Astrocyte of the cerebellum (primary cell): ENCODE data around the gene VPS41.

ENCODE experiments used
- DNase-seq: peaks from one replicate; pipeline ENCODE4 v3.0.0-alpha.2; 2011; ENCODE audit warnings: low read depth
- H3K4me3 ChIP-seq: 2 replicates; pipeline ENCODE4 v1.5.1; 2011; ENCODE audit warnings: mild to moderate bottlenecking, low read depth, low read length, moderate library complexity
- in situ Hi-C: cut with HindIII; loops from 2 replicates; pipeline ENCODE4 v1.10.0; 2017; ENCODE audit warnings: low sequenced_read_pairs
- TF ChIP-seq, protein P1 (sequence below): IDR thresholded peaks from 2 replicates; pipeline ENCODE4 v1.5.1; 2012; ENCODE audit warnings: low read length, low read depth, moderate library complexity, mild to moderate bottlenecking; ENCODE audit errors: missing control alignments

The VPS41 gene

DNA sequence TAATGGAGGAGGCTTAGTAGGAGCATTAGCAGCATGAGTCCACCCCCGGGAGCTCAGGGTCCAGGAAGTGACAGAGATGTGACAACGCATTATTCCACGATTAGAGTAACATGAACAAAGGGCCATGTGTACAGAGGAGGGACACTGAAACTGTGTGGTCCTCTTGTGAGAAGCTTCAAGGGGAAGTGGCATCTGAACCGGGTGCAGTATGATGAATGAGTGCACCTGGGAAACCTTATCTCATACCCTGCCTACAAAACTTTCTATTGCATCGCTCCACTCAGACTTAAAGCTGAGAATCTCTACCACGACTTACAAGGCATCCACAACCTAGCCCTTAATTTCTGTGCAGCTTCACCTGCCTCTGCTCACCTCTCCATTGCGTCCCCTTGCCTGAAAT lies 162.6 kb downstream of the VPS41 start:
- DNase-seq, result no peak
- TF ChIP-seq, protein P1, sequence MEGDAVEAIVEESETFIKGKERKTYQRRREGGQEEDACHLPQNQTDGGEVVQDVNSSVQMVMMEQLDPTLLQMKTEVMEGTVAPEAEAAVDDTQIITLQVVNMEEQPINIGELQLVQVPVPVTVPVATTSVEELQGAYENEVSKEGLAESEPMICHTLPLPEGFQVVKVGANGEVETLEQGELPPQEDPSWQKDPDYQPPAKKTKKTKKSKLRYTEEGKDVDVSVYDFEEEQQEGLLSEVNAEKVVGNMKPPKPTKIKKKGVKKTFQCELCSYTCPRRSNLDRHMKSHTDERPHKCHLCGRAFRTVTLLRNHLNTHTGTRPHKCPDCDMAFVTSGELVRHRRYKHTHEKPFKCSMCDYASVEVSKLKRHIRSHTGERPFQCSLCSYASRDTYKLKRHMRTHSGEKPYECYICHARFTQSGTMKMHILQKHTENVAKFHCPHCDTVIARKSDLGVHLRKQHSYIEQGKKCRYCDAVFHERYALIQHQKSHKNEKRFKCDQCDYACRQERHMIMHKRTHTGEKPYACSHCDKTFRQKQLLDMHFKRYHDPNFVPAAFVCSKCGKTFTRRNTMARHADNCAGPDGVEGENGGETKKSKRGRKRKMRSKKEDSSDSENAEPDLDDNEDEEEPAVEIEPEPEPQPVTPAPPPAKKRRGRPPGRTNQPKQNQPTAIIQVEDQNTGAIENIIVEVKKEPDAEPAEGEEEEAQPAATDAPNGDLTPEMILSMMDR, result no peak
- in situ Hi-C loops, result no loop called here
- no peak overlapping the region for H3K4me3 ChIP-seq

DNA sequence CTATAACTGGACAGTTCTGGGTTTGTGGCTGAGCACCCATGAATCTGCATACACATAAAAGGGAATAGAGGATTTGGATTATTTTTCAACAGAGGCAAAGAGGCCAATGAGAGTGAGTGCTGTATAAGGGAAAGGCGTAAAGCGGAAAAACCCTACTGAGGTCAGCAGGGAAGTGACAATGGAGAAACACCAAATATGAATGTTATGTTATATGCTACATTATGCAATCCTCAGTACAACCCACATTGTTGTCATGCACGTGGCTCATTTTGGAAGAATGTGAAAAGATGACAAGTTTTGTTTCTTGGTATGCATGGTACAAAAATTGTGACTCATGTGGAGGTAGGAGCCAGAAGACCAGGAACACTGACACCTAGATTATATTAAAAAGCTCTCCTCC lies 164.2 kb downstream of the VPS41 start:
- no peak overlapping the region for H3K4me3 ChIP-seq
- TF ChIP-seq, protein P1, result no peak
- in situ Hi-C loops, result no loop called here
- DNase-seq, result peak; percentile 42

DNA sequence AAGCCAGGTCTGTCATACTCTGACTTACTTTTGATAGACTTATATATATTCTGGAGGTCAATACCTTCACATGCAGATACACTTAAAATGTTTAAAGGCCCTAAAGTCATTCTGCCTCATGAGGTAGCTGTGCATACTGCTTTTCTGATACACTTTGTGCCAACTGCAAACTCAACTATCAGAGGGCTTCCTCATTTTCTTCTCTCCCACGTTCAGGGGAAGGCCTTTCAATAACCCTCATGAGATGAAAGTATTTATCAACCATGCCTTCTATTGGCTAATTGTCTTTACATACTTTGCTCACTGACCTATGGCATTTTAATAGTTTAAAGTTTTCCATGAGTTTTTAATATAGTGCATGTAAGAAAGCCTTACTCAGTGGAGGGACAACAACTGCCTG lies 165.1 kb downstream of the VPS41 start:
- in situ Hi-C loops, result no loop called here
- no peak overlapping the region for H3K4me3 ChIP-seq
- DNase-seq, result no peak
- TF ChIP-seq, protein P1, result no peak

DNA sequence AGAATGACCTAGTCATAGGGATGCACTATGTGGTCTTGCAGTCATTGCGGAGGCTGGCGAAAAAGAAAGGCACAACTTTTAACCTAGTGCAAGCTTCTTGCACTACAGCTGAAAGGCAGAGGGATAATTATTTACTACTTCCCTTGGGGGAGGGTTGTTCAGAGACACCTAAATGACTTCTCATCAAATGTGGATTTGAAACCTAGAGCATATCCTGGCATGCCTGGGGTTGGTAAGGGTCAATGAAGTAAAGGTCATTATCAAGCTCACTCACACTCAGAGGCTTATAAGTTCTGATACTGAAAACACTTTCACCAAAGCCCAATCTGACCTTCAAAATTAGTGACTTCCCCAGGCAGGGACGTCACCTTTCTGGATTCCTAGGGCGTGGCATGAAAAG lies 168.9 kb downstream of the VPS41 start:
- in situ Hi-C loops, result no loop called here
- no peak overlapping the region for H3K4me3 ChIP-seq
- TF ChIP-seq, protein P1, result no peak
- no peak for DNase-seq

DNA sequence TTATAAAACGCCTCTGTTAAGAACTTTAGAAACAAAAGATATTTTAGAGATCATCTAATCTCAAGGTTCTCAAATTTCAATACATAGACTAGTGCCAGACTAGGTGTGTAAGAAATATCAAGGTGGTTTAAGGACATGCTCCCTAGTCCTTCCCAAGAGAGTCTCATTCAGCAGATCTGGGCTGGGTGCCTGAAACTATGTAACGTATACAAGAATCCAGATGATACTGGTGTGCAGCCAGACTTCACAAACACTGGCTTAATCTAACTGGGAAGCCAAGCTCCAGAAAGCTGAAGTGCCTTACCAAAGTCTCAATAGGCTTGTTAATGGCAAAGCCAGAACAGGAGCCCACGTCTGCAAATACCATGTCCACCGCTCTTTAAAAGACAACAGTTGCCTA lies 172.9 kb downstream of the VPS41 start:
- TF ChIP-seq, protein P1, result no peak
- in situ Hi-C loops, result no loop called here
- no peak overlapping the region for H3K4me3 ChIP-seq
- peak; percentile 36 for DNase-seq

DNA sequence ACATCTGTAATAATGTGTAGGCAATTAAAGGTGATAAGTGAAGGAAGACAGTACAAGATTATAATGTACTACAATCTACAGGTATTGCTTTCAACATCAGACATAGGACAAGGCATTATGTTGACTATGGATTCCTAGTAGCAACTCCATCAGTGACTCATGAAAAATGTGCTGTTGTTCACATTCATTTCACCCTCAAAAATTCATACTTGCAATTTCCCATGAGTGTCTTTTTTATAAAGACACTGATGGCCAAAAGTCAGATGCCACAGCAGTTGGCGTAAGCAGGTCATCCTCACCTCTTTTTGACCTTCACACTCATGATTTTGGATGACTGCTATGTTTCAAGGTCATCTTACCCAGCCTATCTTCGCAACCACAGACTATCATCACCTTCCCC lies 177.8 kb downstream of the VPS41 start:
- DNase-seq, result no peak
- H3K4me3 ChIP-seq, result no peak overlapping the region
- TF ChIP-seq, protein P1, result no peak
- in situ Hi-C loops, result no loop called here

DNA sequence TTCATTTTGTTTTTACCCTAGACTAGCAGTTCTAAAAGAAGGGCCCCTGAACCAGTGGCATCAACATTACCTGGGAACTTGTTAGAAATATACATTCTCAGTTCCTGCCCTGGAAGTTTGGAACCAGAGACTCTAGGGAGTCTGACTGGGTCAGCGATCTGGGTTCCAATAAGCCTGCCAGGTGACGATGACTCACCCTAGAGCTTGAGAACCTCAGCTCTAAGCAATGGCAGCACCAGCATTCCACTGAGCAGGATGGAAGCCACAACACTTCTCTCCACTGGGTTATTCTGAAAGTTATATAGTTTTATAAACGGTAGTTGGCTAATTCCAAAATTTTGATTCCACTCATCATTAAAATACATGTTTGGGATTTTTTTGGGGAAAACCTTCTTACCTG lies 180.8 kb downstream of the VPS41 start:
- TF ChIP-seq, protein P1, result no peak
- peak; percentile 44 for DNase-seq
- no peak overlapping the region for H3K4me3 ChIP-seq
- in situ Hi-C loops, result no loop called here
